Calu3 (cell line): Measurements from ENCODE around the gene EIF4B. TPM values are rescaled to one million over a fixed set of nuclear protein-coding genes. Genes with fewer than 3 reads are reported as not detected.

ENCODE experiments used
- BruUV-seq: library from RNA; stranded (reverse); fragments of 400-500 nt; replicated peaks from 2 replicates; lab custom pipeline; 2021; lab: Mats Ljungman, UMichigan
- CTCF ChIA-PET: fragments of 300-600 bp; sonication (Branson Sonifier 250); formaldehyde crosslinking; loops from one replicate; lab custom pipeline; 2022; ENCODE audit warnings: antibody characterized with exemption; lab: Charles Lee
- DNase-seq: peaks from one replicate; pipeline ENCODE4 v3.0.0; 2022
- H3K27ac Mint-ChIP-seq: one replicate; pipeline ENCODE4 v1.8.0; 2022; ENCODE audit warnings: mixed read lengths; ENCODE audit not compliant: unreplicated experiment
- H3K27me3 Mint-ChIP-seq: one replicate; pipeline ENCODE4 v1.8.0; 2022; ENCODE audit warnings: mixed read lengths; ENCODE audit not compliant: unreplicated experiment
- H3K36me3 Mint-ChIP-seq: one replicate; pipeline ENCODE4 v1.8.0; 2022; ENCODE audit warnings: mild to moderate bottlenecking, moderate library complexity, mixed read lengths; ENCODE audit not compliant: insufficient read depth, unreplicated experiment
- H3K4me1 Mint-ChIP-seq: one replicate; pipeline ENCODE4 v1.8.0; 2022; ENCODE audit warnings: mild to moderate bottlenecking, low read depth, mixed read lengths; ENCODE audit not compliant: unreplicated experiment
- H3K4me3 Mint-ChIP-seq: one replicate; pipeline ENCODE4 v1.8.0; 2022; ENCODE audit warnings: mild to moderate bottlenecking, low read depth, moderate library complexity, mixed read lengths; ENCODE audit not compliant: unreplicated experiment
- H3K9me3 Mint-ChIP-seq: one replicate; pipeline ENCODE4 v1.8.0; 2022; ENCODE audit warnings: low read depth, mixed read lengths; ENCODE audit not compliant: unreplicated experiment
- CTCF ChIP-seq: fragments of 200-600 bp; IDR thresholded peaks from one replicate; pipeline ENCODE4 v1.8.0; 2022; ENCODE audit warnings: antibody characterized with exemption; ENCODE audit not compliant: unreplicated experiment
- intact Hi-C: fragments of 100-400 bp; cut with micrococcal nuclease; formaldehyde crosslinking; loops from one replicate; pipeline ENCODE4 v1.10.0; 2022; ENCODE audit not compliant: unreplicated experiment
- total RNA-seq: library from RNA; stranded (reverse); gene quantifications from 2 replicates; pipeline ENCODE4 v1.2.3, GENCODE V29; 2022

The EIF4B gene
- total RNA-seq, 1 experiment from 2014 or later, result 272 TPM

- Mint-ChIP-seq H3K27me3 (no peaks in the 10 kb centered on the region), H3K4me3 (peak overlapping the region; percentile 24), H3K4me1 (peaks cover 32% of the 10 kb centered on the region), H3K36me3 (peaks cover 47% of the 10 kb centered on the region), H3K27ac (peak overlapping the region; percentile 21), H3K9me3 (no peaks in the 10 kb centered on the region)
- intact Hi-C loops, result no loop called here
- no peak for TF ChIP-seq CTCF
- CTCF ChIA-PET, result interaction anchor here (0.7 to 1.6 kb wide), 6 partner anchors 10 to 149 kb away, joined by 3 to 7 read pairs (median 3); partner anchors contain the start of gene SPRYD3
- no TSS peak for BruUV-seq
- DNase-seq, result peak; percentile 65
These were observed 42.0 kb downstream of the EIF4B start for GRCh38 chr12:53048033-53048779.

- CTCF ChIA-PET, result interaction anchor here (0.7 to 1.2 kb wide), 2 partner anchors 11 to 13 kb away, joined by 3 read pairs; no protein-coding TSS in a partner anchor
- Mint-ChIP-seq H3K27me3 (no peaks in the 10 kb centered on the region), H3K36me3 (peaks cover 49% of the 10 kb centered on the region), H3K4me1 (peaks cover 32% of the 10 kb centered on the region), H3K4me3 (no peak overlapping the region), H3K27ac (peak overlapping the region; percentile 21), H3K9me3 (no peaks in the 10 kb centered on the region)
- no peak for DNase-seq
- intact Hi-C loops, result no loop called here
- TF ChIP-seq CTCF, result no peak
- no TSS peak for BruUV-seq
These were observed 42.6 kb downstream of the EIF4B start for GRCh38 chr12:53048780-53049401.

- Mint-ChIP-seq H3K27ac (peak within 1 kb of the TSS; percentile 21), H3K27me3 (no peaks in the 10 kb centered on the region), H3K9me3 (no peaks in the 10 kb centered on the region), H3K4me3 (no peak within 1 kb of the TSS), H3K4me1 (peaks cover 27% of the 10 kb centered on the region), H3K36me3 (peaks cover 48% of the 10 kb centered on the region)
- no TSS peak for BruUV-seq
- intact Hi-C loops, result no loop called here
- CTCF ChIA-PET, result no interaction called here
- DNase-seq, result no peak
- TF ChIP-seq CTCF, result no peak
These were observed 43.5 kb downstream of the EIF4B start, which contains the start of gene TNS2 for GRCh38 chr12:53049571-53050318. TNS2 (plus strand) TSS chr12:53050065; CDS start chr12:53050186, 121 bp downstream.

- CTCF ChIA-PET, result no interaction called here
- peaks cover 44% of the 10 kb centered on the region for H3K36me3 Mint-ChIP-seq
- BruUV-seq, result no TSS peak
- H3K27ac Mint-ChIP-seq, result no peak overlapping the region
- no peaks in the 10 kb centered on the region for H3K9me3 Mint-ChIP-seq
- TF ChIP-seq CTCF, result no peak
- H3K27me3 Mint-ChIP-seq, result no peaks in the 10 kb centered on the region
- DNase-seq, result no peak
- intact Hi-C loops, result no loop called here
- no peak overlapping the region for H3K4me3 Mint-ChIP-seq
- H3K4me1 Mint-ChIP-seq, result peaks cover 19% of the 10 kb centered on the region
These were observed 44.3 kb downstream of the EIF4B start for GRCh38 chr12:53050426-53051057.
